Activated T-cell treated with anti-CD3 and anti-CD28 coated beads, Interleukin-2, amount 50 U/mL, for 1 hour (primary cell): ENCODE results near the gene ARNT2.

Source experiments
- DNase-seq: peaks from one replicate; pipeline ENCODE4 v3.0.0-alpha.2; 2020

The ARNT2 gene

DNA sequence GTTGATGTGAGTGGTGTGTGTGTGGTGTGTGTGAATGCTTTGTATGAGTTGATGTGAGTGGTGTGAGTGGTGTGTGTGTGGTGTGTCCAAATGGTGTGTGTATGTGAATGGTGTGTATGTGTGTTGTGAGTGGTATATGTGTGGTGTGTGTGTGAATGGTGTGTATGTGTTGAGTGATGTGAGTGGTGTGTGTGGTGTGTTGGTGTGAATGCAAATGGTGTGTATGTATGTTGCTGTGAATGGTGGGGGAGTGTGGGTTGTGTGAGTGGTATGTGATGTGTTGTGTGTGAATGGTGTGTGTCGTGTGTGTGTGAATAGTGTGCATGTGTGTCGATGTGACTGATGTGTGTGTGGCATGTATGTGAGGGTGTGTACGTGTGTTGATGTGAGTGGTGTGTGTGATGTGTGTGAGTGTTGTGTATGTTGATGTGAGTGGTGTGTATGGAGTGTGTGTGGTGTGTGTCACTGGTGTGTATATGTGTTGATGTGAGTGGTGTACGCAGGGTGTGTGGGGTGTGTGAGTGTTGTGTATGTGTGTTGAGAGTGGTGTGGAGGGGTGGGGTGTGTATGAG is 40.6 kb downstream of the ARNT2 start:
- DNase-seq, result no peak

DNA sequence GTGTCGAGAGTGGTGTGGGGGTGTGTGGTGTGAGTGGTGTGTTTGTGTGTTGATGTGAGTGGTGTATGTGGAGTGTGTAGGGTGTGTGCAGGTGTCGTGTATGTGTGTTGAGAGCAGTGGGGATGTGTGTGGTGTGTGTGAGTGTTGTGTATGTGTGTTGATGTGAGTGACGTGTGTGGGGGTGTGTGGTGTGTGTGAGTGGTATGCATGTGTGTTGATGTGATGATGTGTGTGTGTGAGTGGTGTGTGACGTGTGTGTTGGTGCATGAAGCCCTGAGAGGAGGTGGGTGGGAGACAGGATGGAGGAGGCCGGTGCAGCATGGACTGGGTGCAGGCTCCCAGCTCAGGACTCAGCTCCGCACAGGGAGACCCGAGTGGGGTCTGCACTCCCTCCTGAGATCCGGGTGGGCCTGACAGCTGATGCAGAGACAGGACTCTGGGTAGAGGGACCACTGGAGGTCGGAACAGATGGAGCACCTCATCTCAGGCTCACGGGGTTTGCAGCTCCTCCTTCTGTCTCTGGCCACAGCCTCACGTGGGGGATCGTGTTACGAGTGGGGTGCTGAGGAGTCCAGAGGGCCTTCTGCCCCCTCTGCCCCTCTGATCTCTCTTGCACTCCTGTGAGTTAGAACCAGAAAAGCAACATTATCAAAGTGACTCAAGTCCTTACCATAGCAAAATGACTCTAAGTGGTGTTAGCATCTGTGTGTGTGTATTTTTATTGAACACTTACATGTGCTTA is 41.3 kb downstream of the ARNT2 start:
- DNase-seq, result no peak

DNA sequence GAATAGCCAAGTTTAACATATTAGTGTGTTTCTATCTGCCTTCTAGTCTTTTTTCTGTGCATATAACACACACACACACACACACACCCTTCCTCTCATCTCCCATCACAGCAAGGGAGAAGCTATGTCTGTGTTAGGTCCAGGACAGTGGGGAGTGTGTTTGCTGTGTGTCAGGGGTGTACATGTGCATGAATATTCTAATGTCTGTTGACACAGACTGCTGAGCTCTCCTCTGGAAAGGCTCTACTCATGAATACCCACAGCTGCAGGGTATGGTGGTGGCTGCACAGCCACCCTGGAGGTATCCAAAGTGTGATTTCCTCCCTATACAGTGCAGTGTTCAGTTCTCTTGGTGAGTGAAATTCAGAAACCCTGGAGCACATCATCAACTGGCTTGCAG is 42.9 kb downstream of the ARNT2 start:
- DNase-seq, result no peak

DNA sequence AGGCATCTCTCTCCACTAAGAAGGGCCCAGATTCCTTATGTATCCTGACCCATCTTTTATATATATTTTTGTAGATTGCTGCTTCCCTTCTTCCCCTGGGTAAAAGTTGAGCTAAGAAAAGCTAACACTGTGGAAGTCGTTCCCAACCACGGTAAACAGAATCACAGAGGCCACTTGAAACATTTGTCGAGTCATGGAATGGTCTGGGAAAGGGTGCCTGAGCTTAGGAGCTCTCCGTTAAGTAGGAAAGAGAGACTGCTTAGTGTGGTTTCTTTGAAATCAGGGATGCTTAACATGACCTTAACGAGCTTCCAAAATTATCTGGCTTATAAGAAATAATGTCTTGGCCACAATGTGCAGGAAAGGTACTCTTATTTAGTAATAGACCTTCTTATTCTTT is 45.6 kb downstream of the ARNT2 start:
- DNase-seq, result no peak

DNA sequence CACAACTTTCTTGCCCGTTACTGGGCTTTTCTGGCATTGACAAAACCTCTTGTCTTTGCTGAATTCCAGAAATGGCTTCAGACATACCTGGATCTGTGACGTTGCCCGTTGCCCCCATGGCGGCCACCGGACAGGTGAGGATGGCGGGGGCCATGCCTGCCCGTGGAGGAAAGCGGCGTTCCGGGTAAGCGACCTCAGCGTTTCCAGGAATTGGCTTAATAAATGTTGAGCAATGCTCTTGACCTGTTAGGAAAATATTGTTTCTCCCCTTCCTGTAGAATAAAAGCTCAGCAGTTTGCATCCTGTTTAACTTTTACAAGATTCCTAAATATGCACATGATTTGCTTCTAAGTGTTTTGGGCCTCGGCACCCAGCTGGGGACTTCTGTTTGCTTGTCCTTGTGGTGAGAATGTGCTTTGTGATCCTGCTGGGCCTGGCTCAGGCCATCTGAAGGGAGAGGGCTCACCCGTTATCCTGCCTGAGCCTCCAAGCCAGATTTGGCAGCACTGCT is 46.7 kb downstream of the ARNT2 start:
- DNase-seq, result no peak

DNA sequence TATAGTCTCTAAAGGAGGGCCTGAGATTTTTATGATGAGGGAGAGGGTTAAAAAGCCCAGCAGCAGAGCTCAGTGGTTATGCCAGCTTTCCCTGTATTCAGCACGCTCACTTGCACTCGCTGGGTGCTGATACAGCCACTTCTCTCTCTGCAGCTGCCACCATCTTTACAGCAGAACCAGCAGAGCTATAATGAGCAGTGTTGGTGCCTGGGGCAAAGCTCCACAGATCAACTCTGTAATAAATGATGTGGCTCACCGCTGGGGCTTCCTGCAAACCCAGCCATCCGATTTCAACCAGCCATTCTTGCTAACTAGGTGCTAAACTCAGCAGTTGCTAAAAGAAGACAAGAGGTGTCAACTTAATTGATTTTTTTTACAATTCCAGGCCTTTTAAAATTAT is 48.0 kb downstream of the ARNT2 start:
- no peak for DNase-seq

DNA sequence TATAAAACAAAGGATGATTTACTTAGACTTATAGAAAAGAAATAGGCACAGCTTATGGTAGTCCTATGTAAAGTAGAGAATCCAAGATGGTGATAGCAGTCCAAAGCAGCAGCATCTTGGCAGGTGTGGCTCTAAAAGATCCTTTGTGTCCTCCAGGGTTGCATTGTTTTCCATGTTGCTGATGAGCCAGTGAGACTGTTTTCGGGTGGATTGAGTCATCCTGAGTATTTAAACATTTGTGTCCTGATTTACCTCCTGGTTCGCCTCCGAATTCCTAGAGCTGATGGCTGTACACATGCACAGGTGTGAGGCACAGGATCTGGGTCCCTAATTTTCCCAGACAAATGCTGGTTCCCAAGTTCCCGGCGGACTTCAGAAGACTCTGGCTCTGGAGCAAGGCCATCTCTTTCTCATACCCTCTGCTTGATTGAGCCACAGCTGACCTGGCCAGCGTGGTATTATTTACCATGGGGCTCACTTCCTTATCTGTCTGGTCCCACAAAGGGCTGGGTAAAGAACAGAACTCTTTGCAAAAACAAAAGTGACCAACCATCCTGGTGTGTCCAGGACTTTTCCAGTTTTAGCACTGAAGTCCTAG is 51.0 kb downstream of the ARNT2 start:
- no peak for DNase-seq

DNA sequence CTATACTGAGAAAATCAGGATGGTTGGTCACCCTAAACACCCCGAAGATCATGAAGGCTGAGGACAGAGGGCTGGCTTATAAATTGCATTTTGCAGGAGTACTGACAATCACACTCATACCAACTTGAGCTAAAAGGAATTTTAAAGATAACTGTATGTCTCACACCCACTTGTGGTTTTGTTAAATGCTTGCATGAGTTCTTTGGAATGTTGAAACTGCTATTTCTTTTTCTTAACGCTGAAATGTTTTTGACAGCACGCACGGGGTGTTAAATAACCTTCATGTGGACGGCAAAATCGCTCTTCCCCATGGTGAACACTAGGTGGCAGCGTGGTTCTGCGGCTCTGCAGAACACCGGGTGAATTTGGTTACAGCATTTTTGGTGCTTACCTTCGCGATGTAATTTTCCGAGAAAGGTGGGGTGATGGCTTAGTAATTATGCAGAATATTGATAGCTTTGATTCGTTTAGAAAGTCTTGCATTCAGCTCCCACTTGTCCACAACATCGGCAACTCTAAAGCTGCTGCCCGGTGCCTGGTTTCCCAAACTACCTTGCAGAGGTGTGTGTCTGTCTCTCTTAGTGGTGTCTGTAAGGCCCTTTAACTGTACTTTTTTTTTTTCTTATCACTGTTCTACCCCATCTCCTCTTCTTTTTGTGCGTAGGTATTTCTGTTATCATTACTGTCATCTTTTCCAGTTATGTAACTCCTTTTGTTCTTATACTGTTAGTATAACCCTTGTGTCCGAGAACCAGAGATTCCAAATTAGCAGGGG is 51.7 kb downstream of the ARNT2 start:
- peak; percentile 40 for DNase-seq

DNA sequence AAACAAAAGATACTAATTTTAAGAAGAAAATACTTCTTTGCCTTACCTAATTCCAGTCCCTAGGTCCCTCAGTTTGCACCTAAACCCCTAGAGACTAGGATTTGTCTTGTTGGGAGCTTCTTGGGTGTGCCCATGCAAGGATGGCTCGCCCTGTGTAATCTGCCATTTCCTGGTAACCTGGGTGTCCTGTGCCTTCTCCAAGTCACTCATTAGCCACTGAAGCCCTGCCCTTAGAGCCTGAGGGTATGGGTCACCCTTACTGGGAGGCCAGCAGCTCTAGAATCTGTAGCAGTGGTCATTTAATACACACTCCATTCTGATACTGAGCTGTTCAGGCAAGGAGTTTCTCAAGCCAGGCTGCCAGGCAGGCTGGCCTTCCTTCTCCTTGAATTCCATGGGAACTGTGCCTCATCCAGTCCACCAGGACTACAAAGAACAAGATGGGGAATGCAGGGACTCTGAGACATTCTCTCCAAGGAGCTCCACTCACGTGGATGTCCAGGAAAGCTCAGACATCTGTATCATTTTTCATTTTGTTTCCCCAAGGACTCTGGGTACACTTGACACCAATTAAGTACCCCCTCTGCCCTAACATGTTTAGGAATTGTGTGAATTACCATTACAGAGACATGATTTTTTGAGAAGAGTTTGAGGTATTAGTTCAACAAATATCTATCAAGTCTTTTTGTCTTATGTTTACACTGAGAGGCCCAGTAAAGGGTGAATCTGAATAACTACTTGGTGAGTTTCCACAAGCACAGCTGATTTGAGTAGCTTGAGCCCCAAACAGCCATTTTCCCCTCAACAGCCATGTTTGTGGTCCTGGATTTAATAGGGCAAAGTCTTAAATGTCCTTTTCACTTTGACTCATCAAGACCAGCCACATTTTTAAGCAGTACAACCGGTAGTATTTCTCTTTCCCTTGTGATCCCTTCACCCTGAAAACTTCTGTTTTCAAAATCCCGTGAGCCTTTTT is 52.6 kb downstream of the ARNT2 start:
- DNase-seq, result no peak

DNA sequence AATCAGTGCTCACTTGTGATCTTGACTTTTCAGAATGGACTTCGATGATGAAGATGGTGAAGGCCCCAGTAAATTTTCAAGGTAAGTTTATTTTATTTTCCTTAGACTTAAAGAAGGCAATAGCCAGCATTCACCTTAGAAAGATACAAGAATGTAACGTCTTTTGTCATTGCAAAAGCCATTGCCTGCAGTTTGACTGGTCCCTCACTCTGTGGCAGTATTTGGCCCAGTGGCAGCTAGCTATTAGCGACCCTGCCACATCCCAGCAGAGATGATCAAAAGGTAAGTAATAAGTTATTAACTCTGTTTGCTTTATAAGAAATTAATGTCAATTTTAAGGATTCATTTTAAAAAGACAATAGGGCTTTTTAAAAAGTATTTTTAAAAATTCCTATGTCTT is 53.7 kb downstream of the ARNT2 start:
- DNase-seq, result no peak

DNA sequence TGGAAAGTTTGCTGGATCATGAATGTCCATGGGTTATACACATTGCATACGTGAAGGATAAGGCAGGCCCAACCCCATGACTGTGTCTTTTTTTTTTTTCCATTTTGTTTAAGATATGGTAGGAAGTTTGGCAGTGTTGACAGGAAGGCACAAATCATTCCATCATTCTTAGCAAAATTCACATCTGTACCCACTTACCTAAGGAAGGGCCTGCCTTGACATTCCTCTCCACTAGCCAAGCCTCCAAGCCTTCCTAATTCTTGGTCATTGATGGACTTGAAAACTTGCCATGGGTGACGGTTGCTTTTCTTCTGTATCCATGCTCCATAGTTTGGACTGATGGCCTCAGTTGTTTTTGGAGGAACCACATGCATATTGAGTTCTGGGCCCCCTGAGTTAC is 54.4 kb downstream of the ARNT2 start:
- no peak for DNase-seq

DNA sequence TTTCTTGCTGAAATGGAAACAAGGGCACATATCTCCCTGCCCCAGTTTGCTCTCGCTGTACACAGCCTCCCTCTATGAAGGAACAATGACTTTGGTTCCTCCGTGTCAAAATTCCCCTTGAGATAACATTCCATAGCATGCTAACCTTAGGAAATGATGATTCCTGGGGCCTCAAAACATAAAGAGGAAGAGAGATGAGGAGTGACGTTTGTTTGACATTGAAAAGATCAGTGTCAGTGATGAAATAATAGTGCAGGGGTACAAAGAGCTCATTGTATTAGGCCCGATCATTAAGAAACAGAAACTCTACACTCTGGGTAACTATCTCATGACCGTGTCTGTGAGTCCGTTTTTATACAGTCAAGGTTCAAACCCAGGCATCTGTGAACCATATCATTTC is 55.2 kb downstream of the ARNT2 start:
- no peak for DNase-seq

DNA sequence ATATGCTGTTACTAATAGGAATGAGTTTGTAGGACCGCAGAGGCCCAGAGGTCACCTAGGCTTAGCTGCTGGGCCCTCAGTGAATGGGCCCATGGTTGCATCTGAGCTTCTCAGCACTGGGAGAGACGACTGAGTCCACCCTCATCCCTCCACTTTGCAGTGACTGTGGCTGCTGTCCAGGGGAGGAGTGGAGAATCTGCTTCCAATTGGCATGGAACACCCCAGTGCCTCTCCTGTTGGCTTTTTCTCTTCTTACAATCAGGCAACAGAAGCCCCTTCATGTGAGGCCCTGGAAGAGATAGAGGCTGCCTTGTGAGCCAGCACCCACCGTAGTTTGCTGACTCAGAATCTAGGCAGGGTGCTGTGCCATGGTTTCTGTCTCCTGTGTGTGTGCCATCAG is 55.6 kb downstream of the ARNT2 start:
- no peak for DNase-seq

DNA sequence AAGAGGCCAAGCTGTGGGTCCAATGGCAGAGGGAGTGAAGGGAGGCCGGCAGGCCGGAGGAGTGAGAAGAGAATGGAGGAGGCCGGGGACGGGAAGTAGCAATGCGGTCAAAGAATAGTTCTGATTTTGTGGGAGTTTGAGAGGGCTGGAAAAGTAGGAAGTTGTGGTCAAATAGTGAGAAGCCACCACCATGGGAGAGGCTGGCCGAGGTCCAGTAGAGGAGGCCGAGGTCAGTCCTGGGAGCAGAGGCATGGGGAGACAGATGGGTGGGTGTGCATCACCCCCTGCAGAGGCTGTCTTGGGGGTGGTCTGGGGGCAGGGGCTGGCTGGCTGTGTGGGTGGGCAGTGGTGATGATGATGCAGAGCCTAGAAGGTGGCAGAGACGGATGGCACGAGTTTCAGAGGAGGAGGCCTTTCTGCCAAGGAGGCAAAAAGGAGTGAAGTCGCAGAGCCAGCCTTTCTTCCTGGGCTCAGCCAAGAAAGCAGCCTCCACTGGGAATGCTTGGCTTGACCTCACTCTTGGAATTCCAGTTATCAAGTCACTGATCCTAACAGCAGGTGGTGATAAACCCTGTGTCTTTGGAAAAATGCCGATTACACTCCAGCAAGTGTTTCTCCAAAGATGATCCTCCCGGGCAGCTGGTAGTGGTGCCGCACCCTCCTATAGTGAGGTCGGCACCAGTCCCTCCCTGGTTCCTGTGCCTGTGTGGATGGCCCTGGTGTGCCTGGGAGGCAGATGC is 57.3 kb downstream of the ARNT2 start:
- no peak for DNase-seq

DNA sequence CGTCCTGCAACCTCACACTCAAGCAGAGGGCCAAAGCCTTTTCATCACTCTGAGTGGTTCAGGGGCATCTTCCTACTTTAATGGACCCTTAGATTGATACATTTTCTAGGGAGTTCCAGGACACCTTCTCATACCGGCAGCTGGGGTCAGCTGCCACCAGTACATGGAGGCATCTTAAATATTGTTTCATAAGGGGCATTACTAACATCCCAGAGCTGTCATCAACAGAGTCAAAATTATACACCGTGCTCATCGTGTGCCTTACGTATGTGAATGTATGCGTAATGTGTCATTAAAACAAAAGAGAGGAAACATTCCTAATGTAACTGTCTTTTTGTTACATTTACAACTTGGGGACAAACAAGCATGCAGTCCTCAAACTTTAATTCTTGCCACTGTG is 57.9 kb downstream of the ARNT2 start:
- no peak for DNase-seq

DNA sequence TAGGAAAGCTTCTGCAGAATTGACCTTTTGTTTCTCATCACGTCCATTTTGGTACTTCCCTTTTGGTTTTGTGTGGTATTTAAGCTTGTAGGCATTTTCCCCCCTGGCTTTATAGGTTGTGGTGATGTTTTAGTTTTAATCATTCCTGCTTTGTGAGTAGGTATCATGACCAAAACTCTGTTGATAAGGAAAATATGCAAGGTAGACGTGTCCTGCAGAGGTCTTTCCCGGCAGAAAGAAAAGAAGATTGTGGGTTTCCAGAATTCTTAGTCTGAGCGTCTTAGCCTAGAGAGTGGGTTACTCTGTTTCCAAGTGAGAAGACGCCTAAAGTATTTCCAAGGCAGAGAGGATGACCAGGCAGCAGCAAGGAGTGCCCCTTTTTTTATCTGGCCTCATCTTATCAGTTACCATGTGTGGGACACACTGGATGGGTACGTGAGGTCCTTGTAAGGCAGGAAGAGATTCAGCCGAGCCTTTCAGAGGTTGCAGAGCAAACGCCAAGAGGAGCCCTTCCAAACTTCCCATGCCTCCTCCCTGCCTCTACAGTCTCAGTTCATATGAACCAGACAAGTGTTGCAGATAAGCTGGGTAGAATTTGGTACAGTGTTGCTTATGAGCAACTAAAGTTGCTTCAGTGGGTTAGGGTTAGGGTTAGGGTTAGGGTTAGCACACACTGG is 58.8 kb downstream of the ARNT2 start:
- DNase-seq, result no peak

DNA sequence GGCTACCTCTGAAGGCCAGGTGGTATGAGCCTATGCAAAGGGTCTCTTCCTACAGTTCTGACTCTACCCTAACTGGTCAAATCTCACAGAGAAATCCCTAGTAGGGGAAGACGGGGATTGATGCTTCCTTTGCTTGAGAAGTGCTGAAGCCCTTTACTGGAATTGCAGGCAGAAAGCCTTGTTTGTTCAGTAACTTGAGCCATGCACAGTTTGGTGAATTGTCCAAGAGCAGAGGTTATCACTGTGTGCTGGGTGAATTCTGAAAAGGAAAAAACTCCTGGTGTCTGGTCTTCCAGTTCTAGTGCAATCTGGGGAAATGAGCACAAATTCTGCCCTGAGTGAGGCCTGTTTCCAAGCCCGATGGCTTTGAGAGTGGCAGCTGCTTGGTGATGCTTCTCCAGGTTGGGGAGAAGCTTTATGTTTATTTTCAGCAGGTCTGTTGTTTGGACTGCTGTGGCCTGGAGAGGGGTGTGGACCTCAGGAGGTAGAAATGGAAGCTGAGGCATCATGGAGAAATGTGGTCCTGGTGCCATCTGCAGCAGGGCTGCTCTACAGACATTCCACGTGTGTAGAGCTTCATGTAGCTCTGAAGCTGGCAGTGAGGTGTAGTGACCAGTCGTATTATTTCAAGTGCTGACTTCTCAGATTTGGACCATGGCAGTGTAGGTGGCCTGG is 60.9 kb downstream of the ARNT2 start:
- no peak for DNase-seq

DNA sequence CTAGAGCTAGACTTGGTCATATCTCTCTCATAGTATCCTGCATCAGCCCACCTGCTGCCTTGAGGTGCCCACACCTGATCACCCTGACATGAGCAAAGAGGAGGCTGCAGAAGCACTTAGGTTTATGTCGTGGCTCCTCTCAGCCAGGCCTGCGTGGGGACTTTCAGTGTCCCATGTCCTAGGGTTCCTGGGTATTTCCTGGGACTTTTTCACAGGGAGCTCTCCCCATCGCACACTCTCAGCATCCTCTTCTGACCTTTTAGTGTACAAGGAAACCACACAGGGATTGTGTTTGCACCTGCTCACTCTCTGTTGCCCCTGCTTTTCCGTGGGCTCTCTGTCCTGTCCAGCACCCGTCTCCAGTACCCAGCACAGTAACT is 61.4 kb downstream of the ARNT2 start:
- DNase-seq, result no peak

DNA sequence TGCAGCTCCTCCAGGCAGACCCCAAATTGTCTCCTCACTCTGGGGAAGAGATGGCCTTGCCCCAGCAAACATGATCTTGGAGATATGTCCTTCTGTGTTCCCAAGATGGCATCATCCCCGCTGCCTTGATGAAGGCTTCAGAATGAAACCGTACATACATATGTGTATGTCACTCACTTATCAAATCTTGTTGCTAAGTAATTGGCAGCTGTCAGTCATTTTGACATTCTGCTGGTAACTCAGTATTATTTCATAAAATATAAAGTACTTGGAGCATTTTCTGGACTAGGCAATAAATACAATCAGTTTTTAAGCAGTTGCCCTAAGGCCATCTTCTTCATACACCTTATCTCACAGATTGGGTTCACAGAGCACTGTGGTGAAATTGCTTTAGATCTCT is 62.4 kb downstream of the ARNT2 start:
- no peak for DNase-seq

DNA sequence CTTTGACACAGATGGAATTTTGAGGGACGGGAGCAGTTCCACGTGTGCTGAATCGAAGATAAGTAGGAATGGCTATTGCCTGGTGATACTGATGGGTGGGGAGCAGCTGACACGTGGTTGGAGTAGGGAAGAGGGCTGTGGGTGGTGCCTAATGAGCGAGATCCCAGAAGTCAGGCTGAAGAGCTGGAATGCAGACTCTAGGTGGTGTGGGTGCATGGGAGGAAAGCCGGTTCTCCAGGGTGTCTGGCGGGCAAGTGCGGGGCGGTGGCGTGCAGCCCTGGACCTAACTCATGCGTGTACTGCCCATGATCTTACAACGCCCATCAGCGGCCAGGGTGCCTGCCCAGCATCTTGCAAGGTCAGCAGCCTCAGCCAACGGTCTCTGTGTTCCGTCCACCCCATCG is 63.1 kb downstream of the ARNT2 start:
- no peak for DNase-seq

DNA sequence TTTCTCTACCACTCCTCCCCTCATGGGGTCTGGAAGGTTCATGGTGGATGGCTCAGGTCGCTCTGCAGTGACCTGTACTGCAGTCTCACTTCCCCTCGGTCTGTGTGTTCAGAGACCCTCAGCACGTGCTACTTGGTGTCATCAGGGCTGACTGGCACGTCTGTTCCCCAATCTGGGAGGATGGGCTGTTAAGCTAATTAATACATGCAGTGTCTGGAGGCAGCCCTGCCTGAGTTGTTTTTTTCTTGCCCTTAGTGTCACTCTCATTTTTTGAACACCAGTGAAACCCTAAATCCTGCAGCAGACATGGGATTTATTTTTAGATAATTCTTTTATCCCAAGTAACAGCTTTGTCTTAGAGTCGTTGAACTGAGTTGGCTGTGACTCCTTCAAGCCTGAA is 64.6 kb downstream of the ARNT2 start:
- no peak for DNase-seq
